Tibial nerve (tissue), 4 donors: ENCODE measurements around the gene GRK1. TPM values are rescaled to one million over a fixed set of nuclear protein-coding genes. Genes with fewer than 3 reads are reported as not detected.

Experiments
- DNase-seq, 2 donors: peaks; one replicate each; pipeline ENCODE4 v3.0.0-alpha.2; 2019; ENCODE audit warnings: low spot score in 2 of 2
- H3K27ac ChIP-seq, 4 donors: fragments of 200-600 bp; sonication (generic) in 3 of 4; one replicate each; pipeline ENCODE4 v1.5.1; 2017 to 2019; ENCODE audit warnings: mild to moderate bottlenecking in 1 of 4
- H3K27me3 ChIP-seq, 2 donors: fragments of 200-600 bp; sonication (generic) in 1 of 2; one replicate each; pipeline versions ENCODE4 v1.5.1 to v1.6.0; 2017 to 2019
- H3K36me3 ChIP-seq, 3 donors: fragments of 200-600 bp; sonication (generic); one replicate each; pipeline ENCODE4 v1.5.1; 2018 to 2019
- H3K4me1 ChIP-seq, 4 donors: fragments of 200-600 bp; sonication (generic) in 3 of 4; one replicate each; pipeline ENCODE4 v1.5.1; 2017 to 2019
- H3K4me3 ChIP-seq, 4 donors: fragments of 200-600 bp; sonication (generic) in 3 of 4; one replicate each; pipeline ENCODE4 v1.5.1; 2017 to 2019; ENCODE audit warnings: mild to moderate bottlenecking in 1 of 4, moderate library complexity in 1 of 4
- H3K9me3 ChIP-seq, 4 donors: fragments of 200-600 bp; sonication (generic) in 3 of 4; one replicate each; pipeline ENCODE4 v1.5.1; 2017 to 2019
- CTCF ChIP-seq, 5 experiments: fragments of 200-600 bp in 3 of 5; fragments of 450-650 bp in 2 of 5; sonication (generic) in 3 of 5; IDR thresholded peaks; one replicate each; pipeline ENCODE4 v1.5.1; 2016 to 2019; ENCODE audit warnings: antibody characterized with exemption in 5 of 5, mild to moderate bottlenecking in 3 of 5, moderate library complexity in 2 of 5
- EP300 ChIP-seq, 2 donors: sonication (generic); formaldehyde crosslinking; IDR thresholded peaks; one replicate each; pipeline ENCODE4 v1.6.1; 2017; ENCODE audit warnings: antibody characterized with exemption in 2 of 2, mild to moderate bottlenecking in 1 of 2
- POLR2A ChIP-seq, 2 donors: fragments of 450-650 bp; IDR thresholded peaks; one replicate each; pipeline ENCODE4 v1.6.1; 2017; ENCODE audit warnings: antibody characterized with exemption in 2 of 2, mild to moderate bottlenecking in 2 of 2, moderate library complexity in 2 of 2
- WGBS, 2 donors: methylation state at CpG; one replicate each; pipeline ENCODE4 v1.1.5; 2018; 5-methylcytosine and 5-hydroxymethylcytosine counted together
- total RNA-seq, 4 donors: library from RNA; depleted of rRNA; stranded (reverse); fragments of >200 nt; gene quantifications; one replicate each; pipeline ENCODE4 v1.1.0, GENCODE V29; 2016

Gene GRK1
- total RNA-seq, 4 donors from 2014 or later, result not detected

DNA sequence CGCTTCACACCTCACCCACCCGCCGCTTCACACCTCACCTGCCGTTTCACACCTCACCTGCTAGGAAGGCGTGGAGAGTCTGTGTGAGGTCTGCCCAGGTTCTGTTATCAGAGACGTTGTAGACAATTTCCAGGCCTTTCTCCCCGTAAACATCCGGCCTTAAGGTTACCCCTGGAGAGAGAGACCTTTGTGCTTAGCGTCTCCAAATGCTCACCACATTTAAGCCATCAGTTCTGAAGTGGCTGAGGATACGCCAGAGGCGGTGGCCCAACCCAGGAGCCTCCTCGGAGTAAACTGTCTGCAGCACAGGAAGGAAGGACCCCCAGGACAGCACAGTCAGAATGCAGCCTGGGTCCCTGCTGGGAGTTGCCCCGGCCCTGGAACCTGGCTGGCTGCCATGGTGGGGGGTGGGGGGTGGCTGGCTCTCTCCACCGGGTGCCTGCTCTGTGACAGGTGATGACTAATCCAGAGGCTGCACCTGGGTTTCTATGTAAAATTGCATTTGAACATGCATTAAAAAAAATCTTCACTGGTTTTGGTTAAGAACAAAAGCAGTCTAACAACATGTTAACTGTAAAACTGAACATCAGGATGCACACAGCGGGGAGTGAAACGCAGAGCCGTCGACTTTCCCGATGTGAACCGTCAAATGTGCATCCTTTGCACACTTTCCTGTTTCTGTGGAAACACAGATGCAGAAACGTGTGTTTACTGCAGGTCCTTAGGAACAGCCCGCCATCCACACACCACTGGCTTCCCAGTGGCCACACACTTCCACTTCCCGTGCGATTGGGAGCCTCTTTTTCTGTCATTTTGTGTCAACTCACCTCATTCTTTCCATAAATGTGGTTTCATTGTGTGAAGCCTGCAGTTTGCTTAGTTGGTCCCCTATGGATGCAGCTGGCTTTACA is 13.5 kb upstream of the GRK1 start:
- no peaks in the 10 kb centered on the region for H3K4me1 ChIP-seq
- no peak overlapping the region for H3K4me3 ChIP-seq
- peak in 1 of 2 donors; percentile 5 for DNase-seq
- H3K9me3 ChIP-seq, result no peaks in the 10 kb centered on the region
- peaks cover 0 to 20% of the 10 kb centered on the region in 2 donors for H3K27me3 ChIP-seq
- 57 to 66% methylated on average over 22 to 24 of the region's 24 CpGs for WGBS, 2 donors
- TF ChIP-seq EP300 (IDR thresholded peaks at IDR 0.05) (no peak), CTCF (IDR thresholded peaks at IDR 0.05) (no peak), POLR2A (IDR thresholded peaks at IDR 0.05) (no peak)
- H3K27ac ChIP-seq, result no peak overlapping the region
- H3K36me3 ChIP-seq, result no peaks in the 10 kb centered on the region

GRCh38 chr13:113654175-113654560 is 12.9 kb upstream of the GRK1 start:
- H3K4me1 ChIP-seq, result no peaks in the 10 kb centered on the region
- H3K27ac ChIP-seq, result no peak overlapping the region
- TF ChIP-seq POLR2A (IDR thresholded peaks at IDR 0.05), result no peak
- TF ChIP-seq CTCF (IDR thresholded peaks at IDR 0.05), result no peak
- no peak for TF ChIP-seq EP300 (IDR thresholded peaks at IDR 0.05)
- no peak for DNase-seq
- H3K9me3 ChIP-seq, result no peaks in the 10 kb centered on the region
- H3K27me3 ChIP-seq, result peaks cover 0 to 20% of the 10 kb centered on the region in 2 donors
- no peak overlapping the region for H3K4me3 ChIP-seq
- WGBS, 2 donors, result 46 to 48% methylated on average over 9 of the region's 9 CpGs
- H3K36me3 ChIP-seq, result no peaks in the 10 kb centered on the region

GRCh38 chr13:113654591-113655345 is 12.3 kb upstream of the GRK1 start:
- no peak for TF ChIP-seq POLR2A (IDR thresholded peaks at IDR 0.05)
- no peak for TF ChIP-seq EP300 (IDR thresholded peaks at IDR 0.05)
- no peak for TF ChIP-seq CTCF (IDR thresholded peaks at IDR 0.05)
- no peak overlapping the region for H3K27ac ChIP-seq
- peak in 1 of 2 donors; percentile 4 for DNase-seq
- H3K4me3 ChIP-seq, result no peak overlapping the region
- H3K9me3 ChIP-seq, result no peaks in the 10 kb centered on the region
- 86 to 89% methylated on average over 38 to 39 of the region's 39 CpGs for WGBS, 2 donors
- peaks cover 0 to 20% of the 10 kb centered on the region in 2 donors for H3K27me3 ChIP-seq
- H3K36me3 ChIP-seq, result no peaks in the 10 kb centered on the region
- no peaks in the 10 kb centered on the region for H3K4me1 ChIP-seq

- H3K27ac ChIP-seq, result no peak overlapping the region
- 71 to 75% methylated on average over 15 of the region's 15 CpGs for WGBS, 2 donors
- TF ChIP-seq CTCF (IDR thresholded peaks at IDR 0.05), result no peak
- no peak for TF ChIP-seq EP300 (IDR thresholded peaks at IDR 0.05)
- TF ChIP-seq POLR2A (IDR thresholded peaks at IDR 0.05), result no peak
- peak in 1 of 2 donors; percentile 5 for DNase-seq
- H3K4me3 ChIP-seq, result no peak overlapping the region
- H3K4me1 ChIP-seq, result no peaks in the 10 kb centered on the region
- peaks cover 0 to 20% of the 10 kb centered on the region in 2 donors for H3K27me3 ChIP-seq
- peaks cover 0 to 1% (median under 1%) of the 10 kb centered on the region in 4 donors for H3K9me3 ChIP-seq
- no peaks in the 10 kb centered on the region for H3K36me3 ChIP-seq
Measured at GRCh38 chr13:113655346-113656002, 11.5 kb upstream of the GRK1 start.
